Endothelial cell of umbilical vein (primary cell): ENCODE results near the gene UBL7. TPM values are rescaled to one million over a fixed set of nuclear protein-coding genes. Genes with fewer than 3 reads are reported as not detected.

ENCODE experiments used
- BruUV-seq: library from RNA; stranded (reverse); fragments of 400-500 nt; replicated peaks from 2 replicates; lab custom pipeline; 2021; lab: Mats Ljungman, UMichigan
- CTCF ChIA-PET: fragments of 300-600, 350-600 bp; sonication (Branson Sonifier 250); formaldehyde crosslinking; loops from one replicate; lab custom pipeline; 2021; ENCODE audit warnings: antibody characterized with exemption, inconsistent platforms; lab: Charles Lee
- POLR2A ChIA-PET: fragments of 300-600, 350-600 bp; sonication (Branson Sonifier 250); formaldehyde crosslinking; loops from one replicate; lab custom pipeline; 2021; ENCODE audit warnings: antibody characterized with exemption, inconsistent platforms; lab: Charles Lee
- DNase-seq: peaks from one replicate; pipeline ENCODE4 v3.0.0-alpha.2; 2011; ENCODE audit warnings: low read depth, low spot score
- FAIRE-seq: peaks from 2 replicates; lab custom pipeline; 2011; peaks lifted over from hg19 to GRCh38; lab: Jason Lieb, UNC
- H2AFZ ChIP-seq: 2 replicates; pipeline ENCODE4 v1.6.0; 2012; ENCODE audit warnings: low read depth, low read length, control low read depth, inconsistent platforms
- H3K27ac ChIP-seq: 2 replicates; pipeline ENCODE4 v1.5.1; 2011; ENCODE audit warnings: low read depth, mild to moderate bottlenecking, control low read depth, low read length, moderate library complexity; ENCODE audit not compliant: insufficient read depth
- H3K27me3 ChIP-seq, 2 experiments: 2 replicates each; pipeline versions ENCODE4 v1.6.0 to v1.6.1; 2011; ENCODE audit warnings: low read length in 2 of 2, mixed read lengths in 1 of 2; ENCODE audit not compliant: control insufficient read depth in 2 of 2, insufficient read depth in 2 of 2
- H3K36me3 ChIP-seq, 2 experiments: 2 replicates in 1 of 2; 3 replicates in 1 of 2; pipeline ENCODE4 v1.5.1; 2011; ENCODE audit warnings: low read length in 2 of 2, mild to moderate bottlenecking in 1 of 2, moderate library complexity in 1 of 2; ENCODE audit not compliant: control insufficient read depth in 2 of 2, insufficient read depth in 2 of 2; ENCODE audit errors: extremely low read depth in 1 of 2
- H3K4me1 ChIP-seq: 3 replicates; pipeline ENCODE4 v1.5.1; 2011; ENCODE audit warnings: mild to moderate bottlenecking, low read length; ENCODE audit not compliant: control insufficient read depth, insufficient read depth; ENCODE audit errors: extremely low read depth
- H3K4me2 ChIP-seq: 2 replicates; pipeline ENCODE4 v1.6.1; 2011; ENCODE audit warnings: low read length, control low read depth, mixed read lengths; ENCODE audit not compliant: insufficient read depth
- H3K4me3 ChIP-seq, 3 experiments: fragments of 200-600 bp in 1 of 3; sonication (generic), shearing (Covaris generic) in 1 of 3; replicated peaks in 1 of 3; 2 replicates each; pipeline ENCODE4 v1.5.1; 2011 to 2016; ENCODE audit warnings: control low read depth in 3 of 3, low read length in 3 of 3, mild to moderate bottlenecking in 2 of 3, inconsistent platforms in 1 of 3, low read depth in 1 of 3, moderate library complexity in 1 of 3; ENCODE audit not compliant: insufficient read depth in 1 of 3
- H3K79me2 ChIP-seq: 2 replicates; pipeline ENCODE4 v1.6.0; 2012; ENCODE audit warnings: low read length, inconsistent platforms; ENCODE audit not compliant: control insufficient read depth, insufficient read depth
- H3K9ac ChIP-seq: replicated peaks from 2 replicates; pipeline ENCODE3; 2011; ENCODE audit warnings: low read length, control low read depth; ENCODE audit not compliant: insufficient read depth; ENCODE audit errors: extremely low read depth
- H3K9me1 ChIP-seq: replicated peaks from 3 replicates; pipeline ENCODE4 v1.6.0; 2011; ENCODE audit warnings: mild to moderate bottlenecking, low read length; ENCODE audit not compliant: control insufficient read depth, insufficient read depth; ENCODE audit errors: extremely low read depth
- H3K9me3 ChIP-seq: replicated peaks from 2 replicates; pipeline ENCODE4 v1.5.1; 2012; ENCODE audit warnings: low read length, inconsistent platforms; ENCODE audit not compliant: control insufficient read depth, insufficient read depth
- H4K20me1 ChIP-seq: replicated peaks from 2 replicates; pipeline ENCODE3; 2011; ENCODE audit warnings: mild to moderate bottlenecking, low read length; ENCODE audit not compliant: control insufficient read depth, insufficient read depth; ENCODE audit errors: extremely low read depth
- EZH2 ChIP-seq: IDR thresholded peaks from 2 replicates; pipeline ENCODE4 v1.6.1; 2012; ENCODE audit warnings: borderline replicate concordance, low read depth, mild to moderate bottlenecking, moderate library complexity, low read length, inconsistent platforms; ENCODE audit not compliant: severe bottlenecking
- FOS ChIP-seq: IDR thresholded peaks from 2 replicates; pipeline ENCODE4 v1.6.1; 2011; ENCODE audit warnings: mild to moderate bottlenecking, low read length, moderate library complexity, borderline replicate concordance; ENCODE audit not compliant: insufficient read depth
- GATA2 ChIP-seq: IDR thresholded peaks from 2 replicates; pipeline ENCODE4 v1.7.0; 2011; ENCODE audit warnings: low read depth, mild to moderate bottlenecking, moderate library complexity, mixed read lengths, low read length; ENCODE audit not compliant: insufficient read length, insufficient read depth
- JUN ChIP-seq: IDR thresholded peaks from 2 replicates; pipeline ENCODE4 v1.6.1; 2011; ENCODE audit warnings: borderline replicate concordance, low read depth; ENCODE audit not compliant: insufficient read length, insufficient read depth
- MAX ChIP-seq: IDR thresholded peaks from 2 replicates; pipeline ENCODE4 v1.6.1; 2011; ENCODE audit not compliant: insufficient read depth, insufficient read length
- MYC ChIP-seq: IDR thresholded peaks from one replicate; pipeline ENCODE4 v1.6.1; 2011; ENCODE audit warnings: mild to moderate bottlenecking, low read depth, low read length
- POLR2A ChIP-seq: IDR thresholded peaks from 2 replicates; pipeline ENCODE4 v1.6.1; 2012; ENCODE audit warnings: low read depth, mild to moderate bottlenecking, control low read depth, low read length
- POLR2AphosphoS5 ChIP-seq: IDR thresholded peaks from 2 replicates; pipeline ENCODE4 v1.6.1; 2012; ENCODE audit warnings: low read depth, mild to moderate bottlenecking, control low read depth, low read length, moderate library complexity; ENCODE audit not compliant: insufficient read depth
- dilution Hi-C: fragments of 300-500 bp; cut with MboI; formaldehyde crosslinking; loops from one replicate; pipeline ENCODE4 v1.15.0; 2019; ENCODE audit warnings: low sequenced_read_pairs; ENCODE audit not compliant: extremely low pct_ligation_motif_present
- intact Hi-C: fragments of 100-400 bp; cut with micrococcal nuclease; formaldehyde crosslinking; loops from one replicate; pipeline ENCODE4 v1.10.0; 2022
- polyA plus RNA-seq, 4 experiments: library from polyadenylated mRNA; depleted of rRNA in 3 of 4; stranded (reverse) in 3 of 4; unstranded in 1 of 4; fragments of >200 nt; gene quantifications; 2 replicates each; pipeline versions ENCODE4 v1.2.1 to v1.2.3, GENCODE V29; 2011 to 2012; ENCODE audit warnings: missing spikeins in 1 of 4
- total RNA-seq: library from RNA; stranded (reverse); gene quantifications from 2 replicates; pipeline ENCODE4 v1.2.3, GENCODE V29; 2021
- TF ChIP-seq, protein P1 (sequence below), 2 donors: IDR thresholded peaks; 1 replicate in 1 of 2; 2 replicates in 1 of 2; pipeline ENCODE4 v1.5.1; 2011; ENCODE audit warnings: low read length in 2 of 2, mild to moderate bottlenecking in 2 of 2, moderate library complexity in 2 of 2, control low read depth in 1 of 2, inconsistent platforms in 1 of 2, low read depth in 1 of 2; ENCODE audit not compliant: insufficient read depth in 1 of 2; ENCODE audit errors: extremely low read depth in 1 of 2

Gene UBL7
- total and polyA plus RNA-seq, 2 donors (not counting 3 experiments of a cell fraction or from before 2014, with no cell fraction given): 32.8 to 90.4 TPM

DNA sequence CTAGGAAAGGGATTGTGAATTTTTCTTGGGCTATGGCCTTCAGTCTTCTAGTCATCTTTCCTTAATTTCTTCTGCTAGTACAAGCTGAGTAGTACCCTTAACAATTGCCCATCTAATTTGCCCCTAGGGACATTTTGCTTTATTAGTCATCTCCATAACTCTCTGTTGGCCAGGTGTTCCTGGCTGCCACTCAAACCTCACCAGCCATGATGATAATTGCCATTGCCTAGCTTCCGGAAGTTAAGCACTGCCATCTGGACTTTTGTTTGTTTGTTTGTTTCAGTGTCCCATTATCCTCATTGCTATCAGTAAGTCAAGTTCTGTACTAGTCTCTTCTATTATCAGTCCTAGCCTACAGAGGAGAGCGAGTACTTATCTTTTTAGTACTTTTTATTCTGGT, 36.6 kb upstream of the UBL7 start:
- H3K27ac ChIP-seq: no peak overlapping the region
- intact Hi-C loops: no loop called here
- no peaks in the 10 kb centered on the region for H3K36me3 ChIP-seq
- CTCF ChIA-PET: interaction anchor here (1.3 kb wide), 1 partner anchor 115 kb away, joined by 4 read pairs; no protein-coding TSS in a partner anchor
- POLR2A ChIA-PET: no interaction called here
- no peaks in the 10 kb centered on the region for H4K20me1 ChIP-seq
- H3K27me3 ChIP-seq: no peaks in the 10 kb centered on the region
- H3K4me3 ChIP-seq: no peak overlapping the region
- no peaks in the 10 kb centered on the region for H3K79me2 ChIP-seq
- DNase-seq (no peak), FAIRE-seq (no peak)
- H3K4me1 ChIP-seq: no peaks in the 10 kb centered on the region
- no peak overlapping the region for H3K9ac ChIP-seq
- no TSS peak for BruUV-seq
- no peak overlapping the region for H3K4me2 ChIP-seq
- no peaks in the 10 kb centered on the region for H3K9me3 ChIP-seq
- H3K9me1 ChIP-seq: no peaks in the 10 kb centered on the region
- dilution Hi-C loops: no loop called here
- TF ChIP-seq POLR2AphosphoS5 (no peak), EZH2 (no peak), JUN (no peak), POLR2A (no peak), MAX (no peak), GATA2 (no peak), FOS (no peak), MYC (no peak)
- TF ChIP-seq, protein P1, sequence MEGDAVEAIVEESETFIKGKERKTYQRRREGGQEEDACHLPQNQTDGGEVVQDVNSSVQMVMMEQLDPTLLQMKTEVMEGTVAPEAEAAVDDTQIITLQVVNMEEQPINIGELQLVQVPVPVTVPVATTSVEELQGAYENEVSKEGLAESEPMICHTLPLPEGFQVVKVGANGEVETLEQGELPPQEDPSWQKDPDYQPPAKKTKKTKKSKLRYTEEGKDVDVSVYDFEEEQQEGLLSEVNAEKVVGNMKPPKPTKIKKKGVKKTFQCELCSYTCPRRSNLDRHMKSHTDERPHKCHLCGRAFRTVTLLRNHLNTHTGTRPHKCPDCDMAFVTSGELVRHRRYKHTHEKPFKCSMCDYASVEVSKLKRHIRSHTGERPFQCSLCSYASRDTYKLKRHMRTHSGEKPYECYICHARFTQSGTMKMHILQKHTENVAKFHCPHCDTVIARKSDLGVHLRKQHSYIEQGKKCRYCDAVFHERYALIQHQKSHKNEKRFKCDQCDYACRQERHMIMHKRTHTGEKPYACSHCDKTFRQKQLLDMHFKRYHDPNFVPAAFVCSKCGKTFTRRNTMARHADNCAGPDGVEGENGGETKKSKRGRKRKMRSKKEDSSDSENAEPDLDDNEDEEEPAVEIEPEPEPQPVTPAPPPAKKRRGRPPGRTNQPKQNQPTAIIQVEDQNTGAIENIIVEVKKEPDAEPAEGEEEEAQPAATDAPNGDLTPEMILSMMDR (IDR thresholded peaks at IDR 0.05; ENCODE audit: extremely low read depth in 1 of 2, insufficient read depth in 1 of 2, low read depth in 1 of 2, low read length in 2 of 2): no peak
- H2AFZ ChIP-seq: no peak overlapping the region
